NCI-H2196 treated with DMSO at 0.1 percent for 48 hours (cell line): ENCODE measurements around the gene GRIA4.

Experiments used
- DNase-seq: peaks from one replicate; lab custom pipeline; 2025; ENCODE audit not compliant: unreplicated experiment; lab: John Stamatoyannopoulos, UW

GRIA4 gene

DNA sequence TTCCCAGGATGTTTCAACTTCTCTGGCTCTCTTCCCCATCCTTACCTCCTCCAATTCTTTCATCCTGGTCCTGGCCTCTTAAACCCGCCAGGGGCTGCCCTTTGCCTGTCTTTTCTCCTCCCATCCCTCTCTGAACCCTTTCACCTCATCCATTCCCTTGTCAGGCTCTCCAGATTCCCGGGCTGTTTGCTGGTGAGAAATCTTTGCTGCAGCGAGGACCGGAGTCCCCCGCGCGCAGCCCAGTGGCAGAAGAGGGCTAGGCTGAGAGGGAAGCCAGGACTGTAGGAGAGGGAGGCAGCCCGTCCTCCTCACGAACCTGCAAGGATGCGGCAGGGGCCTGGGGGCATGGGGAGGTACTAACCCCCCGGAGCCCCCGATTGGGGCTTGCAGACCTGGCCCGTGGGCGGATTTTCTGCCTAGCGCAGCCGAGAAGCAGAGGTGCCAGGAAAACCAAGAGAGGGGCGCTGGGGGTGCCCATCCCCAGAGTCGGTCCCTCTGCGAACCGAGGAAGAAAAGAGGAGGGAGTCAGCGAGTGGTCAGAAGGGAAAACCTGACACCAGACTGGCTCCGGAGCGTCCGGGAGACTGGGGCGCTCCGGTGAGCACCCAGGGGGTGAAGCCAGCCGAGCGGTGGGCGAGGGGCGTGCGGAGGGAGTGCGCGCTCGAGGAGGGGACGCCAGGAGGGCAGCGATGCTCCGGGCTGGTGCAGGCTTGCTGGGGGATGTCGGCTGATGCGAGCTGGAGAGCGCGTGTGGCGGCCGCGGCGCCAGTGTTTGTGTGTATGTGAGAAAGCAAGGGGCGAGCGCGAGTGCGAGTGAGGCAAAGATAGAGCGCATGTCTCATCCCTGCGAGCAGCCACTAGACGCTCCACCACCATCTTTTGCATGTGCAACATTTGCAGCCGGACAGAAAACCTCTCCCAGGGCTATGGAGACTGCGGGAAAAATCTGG, at the start of gene GRIA4:
Gene GRIA4, plus strand, starts transcription at position 242 of the 950 bp plus-strand sequence. CDS start 925 bp downstream, outside the sequence.
- no peak for DNase-seq

DNA sequence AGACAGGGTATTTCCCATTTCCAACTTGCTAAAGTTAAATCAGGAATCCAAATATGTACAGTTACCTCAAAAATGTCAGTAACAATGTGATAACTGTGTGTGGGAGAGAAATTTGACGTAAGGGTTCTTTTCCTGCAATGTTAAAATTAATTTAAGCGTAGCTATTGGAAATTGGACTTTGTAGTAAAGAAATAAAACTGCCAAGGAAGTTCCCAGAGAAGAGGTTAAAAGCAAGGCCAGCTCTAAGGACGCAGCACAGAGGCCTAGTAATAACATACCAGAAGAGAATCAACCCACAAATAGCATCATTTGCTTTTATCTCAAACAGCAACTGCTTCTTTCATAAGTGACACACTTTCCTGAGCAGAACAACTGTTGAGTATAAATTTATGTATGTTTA, 36.8 kb upstream of the GRIA4 start:
- no peak for DNase-seq

DNA sequence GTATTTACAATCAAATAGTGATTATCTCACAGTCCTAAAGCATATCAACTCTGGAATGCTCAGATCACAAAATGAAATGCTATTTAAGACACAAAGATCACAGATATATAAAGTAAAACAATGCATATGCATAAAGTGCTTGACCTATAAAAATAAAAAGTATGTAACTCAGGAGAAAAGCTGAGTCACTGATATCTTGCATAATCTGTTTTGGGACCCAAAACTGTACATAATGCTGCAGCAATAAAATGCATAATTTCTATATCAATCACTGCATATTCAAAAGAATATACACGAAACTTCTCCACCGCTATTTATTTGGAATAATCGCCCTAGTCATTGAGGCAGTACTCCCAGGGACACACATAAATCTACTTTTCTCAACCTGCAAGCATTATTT, 34.9 kb upstream of the GRIA4 start:
- no peak for DNase-seq

DNA sequence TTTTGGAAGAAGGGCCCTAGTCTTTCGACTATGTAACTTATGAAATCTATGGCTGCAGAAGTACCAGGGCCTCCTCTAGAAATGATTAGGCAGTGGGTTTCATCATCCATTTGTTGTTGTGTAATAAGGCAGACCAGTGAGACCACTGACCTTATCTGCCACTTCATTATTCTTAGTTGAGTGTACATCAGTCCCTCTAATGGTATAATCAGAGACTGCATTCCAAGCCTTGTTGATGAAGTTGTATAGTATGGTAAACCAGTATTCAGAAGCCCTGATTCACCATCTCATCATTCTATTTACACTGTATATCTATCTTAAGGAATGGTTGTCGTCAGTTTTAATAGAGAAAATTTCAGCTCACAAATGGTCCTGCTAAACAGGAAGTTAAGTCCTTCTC, 32.2 kb upstream of the GRIA4 start:
- no peak for DNase-seq

DNA sequence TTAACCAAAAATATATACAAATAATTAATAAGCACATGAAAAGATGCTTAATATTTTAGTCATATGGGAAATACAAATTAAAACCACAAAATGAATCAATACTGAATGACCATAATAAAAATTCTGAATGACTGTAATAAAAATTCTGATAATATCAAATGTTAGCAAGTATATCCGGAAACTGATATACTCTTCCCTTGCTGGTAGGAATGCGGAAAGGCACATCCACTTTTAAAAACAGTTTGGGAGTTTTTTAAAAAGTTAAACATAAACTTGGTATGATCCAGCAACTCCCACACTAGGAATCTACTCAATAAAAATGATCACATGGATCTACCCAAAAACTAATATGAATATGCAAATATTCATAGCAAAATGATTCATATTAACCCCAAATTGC, 30.8 kb upstream of the GRIA4 start:
- no peak for DNase-seq

DNA sequence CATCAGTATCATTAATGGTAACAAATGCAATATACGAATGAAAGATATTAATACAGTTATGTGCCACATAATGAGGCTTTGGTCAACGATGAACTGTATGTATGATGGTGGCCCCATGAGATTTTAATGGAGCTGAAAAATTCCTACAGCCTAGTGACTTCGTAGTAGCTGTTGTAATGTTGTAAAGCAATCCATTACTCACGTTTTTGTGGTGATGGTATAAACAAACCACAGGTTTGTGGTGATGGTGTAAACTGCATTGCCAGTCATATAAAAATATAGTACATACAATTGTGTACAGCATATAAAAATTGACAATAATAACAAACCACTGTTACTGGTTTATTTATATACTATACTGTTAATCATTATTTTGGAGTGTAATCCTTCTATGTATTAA, 27.4 kb upstream of the GRIA4 start:
- DNase-seq: no peak

DNA sequence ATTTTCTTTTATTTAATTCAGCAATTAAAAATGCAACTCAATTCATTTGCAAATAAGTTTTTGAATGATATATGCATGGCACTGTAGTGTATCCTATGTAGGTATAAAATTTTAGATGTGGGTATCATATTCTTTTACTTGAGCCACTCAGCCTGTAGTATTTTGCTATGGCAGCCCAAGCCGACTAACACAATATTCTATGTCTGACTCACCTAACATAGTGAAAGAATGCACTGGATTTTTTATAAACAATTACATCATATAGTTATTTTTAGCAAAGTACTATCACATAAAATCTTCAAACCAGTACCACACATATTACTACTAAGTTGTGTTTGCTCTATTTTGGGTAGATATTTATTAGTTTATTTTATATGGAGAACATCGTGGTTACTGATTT, 21.9 kb upstream of the GRIA4 start:
- DNase-seq: no peak

DNA sequence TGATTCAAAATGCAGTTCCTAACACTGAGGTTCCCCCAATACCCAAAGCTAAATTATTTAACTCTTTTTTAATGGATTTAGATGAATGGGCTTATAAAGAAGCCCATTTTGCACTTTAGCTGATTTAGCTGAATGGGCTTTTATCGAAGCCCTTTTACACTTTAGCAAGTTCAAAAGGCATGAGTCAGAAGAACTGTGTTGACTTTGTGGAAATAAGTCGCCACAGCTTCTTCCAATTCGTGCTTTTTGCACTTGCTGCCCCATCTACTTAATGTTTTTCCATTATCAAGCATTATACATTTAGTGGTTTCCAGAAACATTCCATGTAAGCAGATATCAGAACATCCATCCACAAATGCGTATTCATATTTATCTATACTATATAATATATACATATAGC, 20.5 kb upstream of the GRIA4 start:
- no peak for DNase-seq

DNA sequence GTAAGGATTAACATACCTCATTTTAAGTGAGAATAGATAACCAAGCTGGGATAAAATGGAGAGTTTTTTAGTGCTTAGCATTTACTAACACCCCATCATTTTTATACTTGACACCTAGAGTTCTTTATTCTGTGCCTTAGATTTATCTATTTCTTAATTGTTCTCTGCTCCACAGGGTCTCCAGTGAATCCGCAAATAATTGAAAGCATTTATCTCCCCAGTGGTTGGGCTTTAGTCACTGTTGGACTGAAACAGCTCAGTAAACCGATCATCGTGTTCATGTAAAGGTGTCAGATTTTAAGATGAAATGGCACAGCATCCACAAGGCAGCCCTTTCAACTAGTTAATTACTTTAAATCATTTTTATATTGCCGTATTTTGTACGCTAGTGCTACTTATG, 17.8 kb upstream of the GRIA4 start:
- no peak for DNase-seq

DNA sequence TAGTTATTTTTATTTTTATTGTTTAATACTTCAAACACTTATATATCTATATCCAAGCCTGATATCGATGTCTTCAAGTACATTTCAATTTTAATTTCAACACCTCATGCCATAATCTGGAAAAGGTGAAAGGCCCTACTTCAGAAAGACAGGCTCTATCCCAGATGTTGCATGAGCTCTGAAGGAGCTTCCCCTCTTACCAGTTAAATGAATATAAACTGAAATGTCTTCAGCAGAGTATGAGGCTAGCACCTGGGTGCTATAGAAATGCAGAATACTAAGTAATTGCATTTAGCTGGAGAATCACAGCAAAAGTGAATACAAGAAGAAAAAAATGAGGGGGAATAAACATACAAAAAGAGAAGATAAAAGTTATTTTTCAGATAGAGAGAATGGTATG, 11.5 kb upstream of the GRIA4 start:
- DNase-seq: no peak

DNA sequence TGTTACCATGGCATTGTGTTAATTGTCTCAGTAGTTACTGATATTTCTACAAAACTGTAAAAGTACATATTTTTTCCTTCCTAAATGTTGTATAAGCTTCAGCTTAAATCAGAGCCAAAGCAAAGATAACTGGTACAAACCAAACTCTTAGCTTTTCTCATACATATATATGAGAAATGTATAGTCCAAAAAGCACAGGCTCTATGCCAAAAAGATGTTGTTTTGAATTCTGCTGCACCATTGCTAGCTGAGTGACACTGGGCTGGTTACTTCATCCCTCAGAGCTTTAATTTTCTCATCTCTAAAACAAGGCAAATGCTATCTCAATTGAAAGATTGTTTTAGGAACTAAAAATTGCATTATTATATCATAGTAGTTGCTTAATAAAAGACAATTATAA, 6.7 kb upstream of the GRIA4 start:
- no peak for DNase-seq

DNA sequence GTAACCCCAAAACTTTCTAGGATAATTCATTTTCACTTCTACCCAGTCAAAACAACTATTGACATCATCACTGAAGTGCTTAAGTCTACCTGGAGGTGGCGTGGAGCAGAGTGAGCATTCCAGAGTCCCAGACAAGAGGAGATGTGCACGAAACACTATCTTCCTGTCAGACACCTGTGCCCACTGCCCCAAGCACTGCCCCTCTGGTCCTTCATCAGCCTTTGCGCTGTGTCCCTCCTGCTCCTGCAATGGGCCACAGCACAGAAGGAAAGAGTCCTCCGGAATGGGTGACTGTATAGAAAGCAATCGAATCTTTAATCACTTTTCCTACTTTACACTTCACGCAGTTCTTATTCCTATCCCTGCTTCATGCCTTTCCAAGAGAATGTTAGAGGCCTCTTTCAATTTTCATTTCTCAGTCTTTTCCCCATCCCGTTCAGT, 512 bp upstream of the GRIA4 start:
- DNase-seq: no peak

DNA sequence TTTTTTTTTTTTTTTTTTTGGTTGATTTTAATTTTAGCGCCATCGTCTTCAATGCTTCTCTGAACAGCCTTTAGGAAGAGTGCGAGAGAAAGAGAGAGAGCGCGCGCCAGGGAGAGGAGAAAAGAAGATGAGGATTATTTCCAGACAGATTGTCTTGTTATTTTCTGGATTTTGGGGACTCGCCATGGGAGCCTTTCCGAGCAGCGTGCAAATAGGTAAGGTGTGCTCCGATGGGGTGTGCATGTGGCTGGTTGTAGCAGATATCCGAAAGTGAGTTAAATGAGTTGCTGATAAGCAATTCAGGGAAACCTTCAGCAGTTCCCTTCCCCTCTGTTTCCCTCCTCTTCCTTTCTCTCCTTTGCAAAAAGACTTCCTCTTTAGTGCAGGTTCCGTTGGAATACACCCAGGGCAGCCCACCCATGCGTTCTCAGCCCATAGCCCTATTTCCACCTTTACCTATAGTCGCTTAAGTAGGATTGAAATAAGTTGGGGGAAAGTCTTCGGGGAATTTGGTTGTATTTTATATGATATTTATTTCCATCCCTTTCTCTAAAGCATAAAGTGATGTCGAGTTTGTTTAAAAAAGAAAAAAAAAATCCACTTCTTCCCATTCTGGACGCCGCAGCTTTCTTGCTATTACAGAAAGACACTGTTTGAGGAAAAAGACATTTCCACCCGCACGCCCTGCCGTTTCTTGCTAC, 1.1 kb downstream of the GRIA4 start:
- DNase-seq: no peak

DNA sequence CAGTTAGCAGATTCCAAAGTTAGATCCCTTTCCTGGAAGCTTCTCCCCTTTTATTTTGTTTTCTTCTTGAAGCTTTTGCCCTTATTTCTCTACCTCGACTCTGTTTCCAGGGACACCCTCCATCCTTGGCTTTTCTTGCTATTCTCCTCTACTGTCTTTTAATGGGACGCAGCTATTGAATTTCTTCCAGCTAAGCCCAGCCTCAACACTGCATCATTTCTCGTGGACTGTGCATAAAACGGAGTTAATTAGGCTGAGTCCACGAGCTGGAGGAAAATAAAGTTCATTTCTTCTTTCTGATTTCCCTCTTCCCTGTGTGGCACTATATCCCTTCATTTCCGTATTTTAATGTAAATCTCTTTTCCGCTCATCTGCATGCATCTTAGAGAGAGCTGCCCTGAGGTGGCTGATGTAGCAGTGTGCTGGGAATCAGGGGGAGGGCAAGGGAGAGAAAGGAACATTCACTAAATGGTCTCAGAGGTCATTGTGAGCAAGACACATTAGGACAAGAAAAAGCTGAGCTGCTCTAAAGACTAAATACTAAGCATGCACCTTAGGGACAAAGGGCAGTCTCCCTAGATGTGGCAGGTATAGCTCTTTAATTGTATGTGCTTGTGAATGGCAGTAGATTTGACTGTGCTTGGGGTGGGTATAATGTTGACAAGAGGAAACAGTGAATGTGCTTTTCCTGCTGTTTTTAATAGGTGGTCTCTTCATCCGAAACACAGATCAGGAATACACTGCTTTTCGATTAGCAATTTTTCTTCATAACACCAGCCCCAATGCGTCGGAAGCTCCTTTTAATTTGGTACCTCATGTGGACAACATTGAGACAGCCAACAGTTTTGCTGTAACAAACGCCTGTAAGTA, 1.9 kb downstream of the GRIA4 start:
- no peak for DNase-seq

DNA sequence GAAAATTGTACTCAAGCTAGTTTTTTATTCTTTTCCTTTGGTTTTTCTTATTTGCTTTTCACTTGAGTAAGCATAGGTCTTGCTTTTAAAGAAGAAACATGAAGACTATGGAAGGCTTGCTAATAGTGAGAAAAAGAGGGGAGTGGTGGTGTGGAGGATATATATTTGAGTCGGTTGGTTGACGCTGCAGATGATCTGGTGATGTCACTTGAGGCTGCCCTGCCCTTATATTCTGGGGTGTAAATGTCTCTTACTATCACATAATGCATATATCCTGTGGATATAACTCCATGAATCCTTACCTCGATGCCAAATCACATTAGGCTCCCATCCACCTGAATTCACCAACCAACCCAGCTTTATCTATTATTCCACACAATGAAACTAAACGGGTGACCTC, 2.9 kb downstream of the GRIA4 start:
- DNase-seq: no peak

DNA sequence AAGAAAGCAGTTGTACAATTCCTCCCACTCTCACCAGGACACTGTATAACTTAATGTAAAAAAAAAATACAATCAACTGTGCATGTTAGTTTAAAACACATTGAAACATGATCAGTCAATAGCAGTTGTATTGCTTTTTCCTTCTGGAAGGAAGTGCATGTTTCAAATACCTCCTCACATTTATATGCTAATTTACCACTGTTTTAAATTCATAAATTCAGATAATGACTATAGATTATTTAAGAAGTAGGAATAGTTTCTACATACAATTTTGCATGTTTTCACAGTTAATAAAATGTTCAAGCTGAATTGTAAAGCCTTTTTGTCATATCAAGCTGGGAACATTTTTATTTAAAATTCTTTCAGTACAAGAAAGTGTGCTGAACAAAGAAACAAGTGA, 3.3 kb downstream of the GRIA4 start:
- no peak for DNase-seq

DNA sequence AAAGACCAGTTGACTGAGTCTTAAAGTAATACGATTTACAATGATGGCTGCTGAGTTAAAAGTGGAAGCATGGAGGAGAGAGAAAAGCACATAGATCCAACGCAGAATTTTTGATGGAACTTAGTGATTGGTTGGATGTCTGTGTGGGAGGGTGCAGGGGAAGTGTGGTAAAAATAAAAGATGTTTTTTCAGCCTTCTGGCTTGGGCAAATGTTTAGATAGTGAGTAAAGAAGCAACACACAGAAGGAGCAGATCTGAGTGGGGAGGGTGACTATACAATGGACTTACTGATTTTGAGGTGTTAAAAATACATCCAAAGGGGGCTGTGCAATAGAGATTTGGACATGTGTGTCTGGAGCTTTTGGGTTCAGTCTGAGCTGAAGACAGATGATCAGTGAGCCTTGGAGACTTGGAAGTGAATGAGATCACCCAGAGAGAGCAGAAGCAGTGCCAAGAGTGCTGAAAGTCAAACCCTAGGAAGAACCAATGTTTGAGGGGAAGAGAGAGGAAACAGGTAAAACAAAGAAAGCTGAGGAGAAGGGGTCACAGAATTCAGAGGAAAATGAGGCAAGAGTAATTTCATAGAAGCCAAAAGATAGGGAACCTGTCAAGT, 8.6 kb downstream of the GRIA4 start:
- DNase-seq: no peak

DNA sequence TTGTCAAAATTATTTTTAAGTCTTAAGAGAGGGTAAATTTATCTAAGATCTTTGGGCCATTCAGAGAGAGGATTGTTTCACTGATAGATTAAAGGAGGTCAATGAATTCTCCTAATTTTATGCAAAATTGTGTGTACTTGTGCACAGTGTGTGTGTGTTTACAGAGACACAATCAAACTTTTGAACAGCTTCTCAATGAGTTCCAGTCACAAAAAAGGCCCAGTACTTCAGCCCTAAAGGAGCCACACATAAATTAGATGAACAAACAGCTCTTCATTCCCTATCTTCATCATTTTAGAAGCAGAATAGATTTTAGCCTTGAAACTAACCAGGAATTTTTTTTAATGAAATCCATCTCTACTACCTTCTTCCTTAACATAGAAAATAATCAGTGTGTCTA, 9.7 kb downstream of the GRIA4 start:
- no peak for DNase-seq

DNA sequence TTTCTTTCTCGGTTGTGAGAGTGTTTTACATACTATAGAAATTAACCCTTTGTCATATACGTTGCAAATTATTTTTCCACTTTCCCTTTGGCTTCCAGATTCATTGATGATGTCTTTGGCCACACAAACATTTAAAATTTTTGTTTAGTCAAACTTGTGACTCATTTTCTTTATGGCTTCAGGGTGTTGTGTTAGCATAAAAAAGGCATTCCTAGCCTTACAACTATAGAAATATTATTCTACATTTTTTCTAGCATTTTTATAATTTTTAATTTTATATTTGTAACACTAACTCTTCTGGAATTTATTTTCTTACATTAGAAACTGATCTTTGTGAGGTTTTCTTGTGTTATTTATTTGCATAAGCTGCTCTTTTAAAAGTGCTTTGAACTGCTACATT, 12.1 kb downstream of the GRIA4 start:
- DNase-seq: no peak

DNA sequence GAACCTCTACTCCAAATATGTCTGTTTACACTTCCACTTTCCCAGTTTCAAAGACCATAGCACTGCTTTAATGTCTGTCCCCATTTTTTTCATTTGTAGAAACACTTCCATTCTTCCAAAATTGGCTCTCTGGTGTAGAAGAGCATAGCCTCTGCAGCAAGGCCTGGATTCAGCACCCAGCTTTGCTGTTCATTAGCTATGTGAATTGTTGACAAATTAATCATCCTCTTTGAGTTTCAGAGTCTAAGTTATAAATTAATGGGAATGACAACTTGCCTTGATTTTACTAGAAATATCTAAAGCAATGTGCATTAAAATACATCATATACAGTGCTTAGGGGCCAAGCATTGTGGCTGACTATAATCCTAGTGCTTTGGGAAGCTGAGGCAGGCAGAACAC, 22.4 kb downstream of the GRIA4 start:
- DNase-seq: no peak

DNA sequence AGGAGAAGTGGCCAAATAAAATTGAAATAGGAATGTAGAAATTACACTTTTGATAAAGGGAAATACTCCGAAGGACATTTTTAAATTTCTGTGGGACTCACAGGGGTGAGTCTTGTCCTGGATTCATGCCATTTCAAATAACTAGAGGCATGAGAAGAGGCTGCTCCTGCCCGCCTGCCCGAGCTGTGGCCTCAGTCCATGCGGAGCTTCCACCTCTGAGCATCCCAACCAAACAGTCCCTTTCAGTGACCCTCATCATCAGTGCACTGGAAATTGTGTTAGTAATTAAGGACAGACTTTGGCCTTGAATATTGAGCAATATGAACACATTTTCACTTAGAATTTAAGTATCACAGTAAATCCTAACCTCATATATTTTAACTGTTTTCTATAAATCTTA, 25.6 kb downstream of the GRIA4 start:
- DNase-seq: no peak
